Ureter (tissue), 1 donor: ENCODE results near the gene CEACAM19. TPM values are rescaled to one million over a fixed set of nuclear protein-coding genes. Genes with fewer than 3 reads are reported as not detected.
"Not testable (repeated sequence)": the region's sequence is repeated elsewhere in the genome, so short reads cannot be mapped to it uniquely, and the experiment has no call there.

Experiments used
- DNase-seq: peaks from one replicate; pipeline ENCODE4 v3.0.0-alpha.2; 2020; ENCODE audit warnings: low spot score
- total RNA-seq: library from RNA; stranded (reverse); gene quantifications from one replicate; pipeline ENCODE4 v1.2.4, GENCODE V29; 2023
- donor health status: DM: yes; HTN: yes; CAD: no.

Gene CEACAM19
- total RNA-seq, 1 donor from 2014 or later: 4.5 TPM

DNA sequence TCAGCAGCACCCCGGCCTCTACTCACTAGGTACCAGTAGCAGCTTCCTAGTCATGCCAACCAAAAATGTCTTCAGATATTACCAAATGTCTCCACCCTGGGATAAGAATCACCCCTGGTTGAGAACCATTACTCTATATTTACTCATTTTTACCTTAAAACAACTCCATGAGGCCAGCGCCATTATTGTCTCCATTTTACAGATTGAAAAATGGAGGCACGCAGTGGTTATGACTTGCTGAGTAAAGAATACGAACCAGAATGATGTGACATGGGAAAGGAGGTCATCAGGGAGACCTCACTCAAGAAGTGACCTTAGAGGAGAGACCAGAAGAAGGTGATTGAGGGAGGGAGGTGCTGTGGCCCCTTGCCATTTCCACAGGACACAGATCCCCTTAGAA is 2.2 kb downstream of the CEACAM19 start:
- DNase-seq: no peak

DNA sequence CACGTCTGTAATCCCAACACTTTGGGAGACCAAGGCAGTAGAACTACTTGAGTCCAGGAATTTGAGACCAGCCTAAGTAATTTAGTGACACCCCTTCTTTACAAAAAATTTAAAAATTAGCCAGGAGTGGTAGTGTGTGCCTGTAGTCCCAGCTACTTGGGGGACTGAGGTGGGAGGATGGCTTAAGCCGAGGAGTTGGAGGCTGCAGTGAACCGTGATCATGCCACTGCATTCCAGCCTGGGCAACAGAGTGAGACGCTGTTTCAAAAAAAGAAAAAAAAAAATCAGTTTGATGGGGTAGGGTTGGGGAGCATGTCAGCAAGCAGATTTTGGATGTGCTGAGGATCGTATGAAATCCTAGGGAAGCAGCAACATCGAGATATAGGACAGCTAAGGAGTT is 4.2 kb downstream of the CEACAM19 start:
- no peak for DNase-seq

DNA sequence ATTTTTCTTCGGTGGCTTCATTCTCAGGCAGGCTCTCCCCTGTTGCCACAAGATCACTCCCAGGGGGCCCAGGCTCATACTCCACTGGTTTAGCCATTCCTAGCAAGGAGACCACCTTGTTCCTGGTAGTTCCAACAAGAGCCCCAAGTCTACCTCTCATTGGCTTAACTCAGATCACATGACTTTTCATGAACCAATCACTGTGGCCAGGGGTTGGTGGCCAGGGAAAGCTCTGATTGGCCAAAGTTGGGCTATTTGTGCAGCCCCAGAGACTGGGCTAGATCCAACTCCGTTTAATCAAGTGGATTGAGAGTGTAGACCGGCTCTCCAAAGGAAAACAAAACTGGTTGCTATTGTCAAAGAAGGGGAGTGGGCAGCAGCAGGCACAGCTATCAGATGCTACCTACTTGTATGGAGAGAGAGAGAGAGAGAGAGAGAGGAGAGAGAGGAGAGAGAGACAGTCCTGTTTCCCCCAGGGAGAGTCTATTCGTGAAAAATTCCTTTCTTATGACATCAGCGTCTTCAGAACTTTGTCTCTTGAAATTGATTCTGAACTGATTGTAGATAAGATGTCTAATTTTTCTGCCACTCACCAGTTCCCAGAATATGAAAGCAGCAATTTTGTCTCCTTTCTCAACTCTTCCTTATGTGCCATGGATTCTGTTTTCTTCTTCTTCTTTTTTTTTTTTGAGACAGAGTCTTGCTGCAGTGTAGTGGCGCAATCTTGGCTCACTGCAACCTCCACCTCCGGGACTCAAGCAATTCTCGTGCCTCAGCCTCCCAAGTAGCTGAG is 5.9 kb downstream of the CEACAM19 start:
- no peak for DNase-seq

DNA sequence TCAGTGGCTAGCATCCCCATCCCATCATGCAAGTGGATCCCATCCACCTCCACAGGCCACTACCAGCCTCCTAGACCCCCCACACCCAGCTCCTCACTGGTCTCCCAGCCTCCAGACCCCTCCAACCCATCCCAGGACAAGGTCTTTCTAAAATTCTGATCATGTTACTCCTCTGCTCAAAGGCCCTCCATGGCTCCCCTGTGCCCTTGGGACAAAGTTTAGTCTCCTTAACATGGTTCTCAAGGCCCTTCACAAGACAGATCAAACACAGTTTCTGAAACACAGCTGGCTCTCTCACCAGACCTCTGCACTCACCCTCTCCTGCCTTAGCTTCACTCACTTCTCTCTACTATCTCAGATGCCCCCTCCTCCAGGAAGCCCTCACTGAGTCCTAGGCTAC is 9.3 kb downstream of the CEACAM19 start:
- no peak for DNase-seq

DNA sequence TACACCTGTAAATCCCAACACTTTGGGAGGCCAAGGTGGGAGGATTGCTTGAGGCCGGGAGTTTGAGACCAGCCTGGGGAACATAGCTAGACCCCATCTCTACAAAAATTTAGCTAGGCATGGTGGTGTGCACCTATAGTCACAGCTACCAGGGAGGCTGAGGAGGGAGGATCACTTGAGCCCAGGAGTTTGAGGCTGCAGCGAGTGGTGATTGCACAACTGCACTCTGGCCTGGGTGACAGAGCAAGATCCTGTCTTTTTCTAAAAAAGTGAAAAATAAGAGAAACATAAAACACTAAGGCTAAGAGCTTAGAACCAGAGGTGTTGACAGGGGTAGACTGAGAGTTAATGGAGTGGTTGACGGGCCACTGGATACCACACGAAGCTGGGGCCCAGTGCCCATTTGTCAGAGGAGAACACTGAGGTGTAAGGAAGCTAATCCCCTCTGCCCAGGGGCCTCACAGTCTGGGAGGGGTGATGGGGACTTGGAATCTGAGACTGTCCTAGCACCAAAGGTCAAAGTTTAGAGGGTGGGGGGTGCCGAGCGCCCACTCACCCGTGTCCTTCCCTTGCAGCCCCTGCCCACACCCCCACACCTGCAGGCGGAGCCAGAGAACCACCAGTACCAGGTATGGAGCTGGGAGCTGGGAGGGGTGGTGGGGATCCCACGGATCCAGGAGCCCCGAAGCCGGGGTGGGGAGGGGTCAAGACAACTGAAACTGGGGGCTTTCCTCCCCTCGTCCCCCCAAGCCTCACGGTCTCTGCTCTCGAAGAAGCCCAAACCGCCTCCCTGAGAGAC is 10.9 kb downstream of the CEACAM19 start:
- no peak for DNase-seq

DNA sequence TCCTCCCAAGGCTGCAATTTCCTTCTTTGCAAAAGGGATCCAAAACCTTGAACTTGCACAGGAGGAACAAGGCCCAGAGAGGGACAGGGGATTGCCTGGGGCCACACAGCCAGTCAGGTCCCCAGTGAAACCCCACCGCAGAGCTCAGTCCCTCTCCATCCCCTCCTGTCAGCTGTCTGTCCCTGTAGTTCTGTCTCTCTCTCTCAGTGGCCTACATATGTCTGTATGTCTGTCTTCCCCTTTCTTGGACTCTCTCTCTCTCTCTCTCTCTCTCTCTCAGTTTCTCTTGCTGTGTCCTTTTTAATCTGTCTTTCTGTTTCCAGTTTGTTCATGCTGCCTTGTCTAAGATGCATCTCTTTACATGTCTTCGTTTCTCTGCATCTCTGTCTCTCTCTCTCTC is 11.5 kb downstream of the CEACAM19 start:
- DNase-seq: no peak

DNA sequence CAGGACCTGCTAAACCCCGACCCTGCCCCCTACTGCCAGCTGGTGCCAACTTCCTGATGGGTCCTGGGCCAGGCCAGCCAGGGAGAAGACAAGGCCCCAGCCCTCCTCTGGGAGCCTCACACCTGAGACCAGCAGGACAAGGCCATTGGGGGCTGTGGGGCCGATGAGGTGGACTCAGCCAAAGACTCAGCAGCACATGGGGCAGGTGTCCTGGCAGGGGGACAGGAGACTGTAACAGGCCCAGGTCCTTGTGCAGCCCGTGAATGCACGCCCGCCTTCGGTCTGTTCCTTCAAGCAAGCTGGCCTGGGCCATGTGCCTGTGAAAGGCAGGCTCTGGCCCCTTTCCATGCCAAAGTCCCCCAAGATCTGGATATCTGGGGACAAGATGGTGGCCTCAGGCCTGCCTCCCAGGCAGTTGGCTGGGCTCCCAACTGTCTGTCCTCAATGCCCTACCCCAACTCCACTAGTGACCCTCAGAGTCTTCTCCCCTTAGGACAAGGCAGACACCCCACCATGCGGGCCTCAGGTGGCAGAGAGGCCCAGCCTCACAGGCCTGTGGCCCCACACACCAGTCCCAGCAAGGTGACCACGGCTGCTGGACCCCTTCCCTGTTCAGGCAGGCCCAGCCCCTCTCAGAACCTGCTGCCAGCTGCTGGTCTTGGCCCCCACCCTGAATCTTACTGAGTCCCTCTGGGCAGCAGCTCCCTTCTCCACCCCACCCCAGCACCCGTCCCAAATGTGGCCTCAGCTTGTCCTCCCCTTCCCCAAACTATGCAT is 12.3 kb downstream of the CEACAM19 start:
- no peak for DNase-seq

DNA sequence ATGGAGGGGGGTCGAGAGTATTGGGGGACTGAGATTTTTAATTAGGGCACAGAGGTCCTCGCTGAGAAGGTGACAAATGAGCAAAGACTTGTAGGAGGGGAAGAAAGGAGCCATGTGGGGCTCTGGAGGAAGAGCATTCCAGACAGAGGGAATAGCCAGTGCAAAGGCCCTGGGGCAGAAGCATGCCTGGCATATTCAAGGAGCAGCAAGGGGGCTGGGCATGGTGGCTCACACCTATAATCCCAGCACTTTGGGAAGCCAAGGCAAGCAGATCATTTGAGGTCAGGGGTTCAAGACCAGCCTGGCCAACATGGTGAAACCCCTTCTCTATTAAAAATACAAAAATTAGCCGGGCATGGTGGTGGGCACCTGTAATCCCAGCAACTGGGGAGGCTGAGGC is 13.1 kb downstream of the CEACAM19 start:
- DNase-seq: not testable (repeated sequence)

DNA sequence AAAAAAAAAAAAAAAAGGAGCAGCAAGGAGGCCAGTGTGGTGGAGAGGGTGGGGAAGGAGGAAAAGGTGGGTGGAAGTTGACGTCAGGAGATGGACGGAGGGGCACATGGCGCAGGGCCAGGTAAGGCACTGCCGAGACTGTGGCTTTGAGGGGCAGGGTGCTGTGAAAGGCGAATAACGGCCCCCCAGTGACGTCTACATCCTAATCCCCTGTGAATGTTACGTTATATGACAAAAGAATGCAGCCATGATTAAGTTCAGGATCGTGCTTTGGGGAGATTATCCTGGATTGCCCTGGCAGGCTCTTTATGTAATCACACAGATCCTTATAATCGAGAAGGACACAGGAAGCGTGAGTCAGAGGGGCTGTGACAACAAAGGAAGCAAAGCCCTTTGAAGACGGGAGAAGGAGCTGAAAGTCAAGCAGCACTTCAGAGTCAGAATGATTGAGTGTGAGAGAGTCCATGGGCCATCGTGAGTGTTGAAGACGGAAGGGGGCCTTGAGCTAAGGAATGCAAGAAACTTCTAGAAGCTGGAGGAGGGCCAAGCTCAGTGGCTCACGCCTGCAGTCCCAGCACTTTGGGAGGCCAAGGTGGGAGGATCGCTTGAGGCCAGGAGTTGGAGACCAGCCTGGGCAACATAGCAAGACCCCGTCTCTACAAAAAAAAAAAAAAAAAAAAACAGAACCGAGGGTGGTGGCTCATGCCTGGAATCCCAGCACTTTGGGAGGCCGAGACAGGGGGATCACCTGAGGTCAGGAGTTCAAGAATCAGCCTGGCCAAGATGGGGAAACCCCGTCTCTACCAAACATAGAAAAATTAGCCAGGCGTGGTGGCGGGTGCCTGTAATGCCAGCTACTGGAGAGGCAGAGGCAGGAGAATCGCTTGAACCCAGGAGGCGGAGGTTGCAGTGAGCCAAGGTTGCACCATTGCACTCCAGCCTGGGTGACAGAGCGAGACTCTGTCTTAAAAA is 13.9 kb downstream of the CEACAM19 start:
- DNase-seq: no peak

DNA sequence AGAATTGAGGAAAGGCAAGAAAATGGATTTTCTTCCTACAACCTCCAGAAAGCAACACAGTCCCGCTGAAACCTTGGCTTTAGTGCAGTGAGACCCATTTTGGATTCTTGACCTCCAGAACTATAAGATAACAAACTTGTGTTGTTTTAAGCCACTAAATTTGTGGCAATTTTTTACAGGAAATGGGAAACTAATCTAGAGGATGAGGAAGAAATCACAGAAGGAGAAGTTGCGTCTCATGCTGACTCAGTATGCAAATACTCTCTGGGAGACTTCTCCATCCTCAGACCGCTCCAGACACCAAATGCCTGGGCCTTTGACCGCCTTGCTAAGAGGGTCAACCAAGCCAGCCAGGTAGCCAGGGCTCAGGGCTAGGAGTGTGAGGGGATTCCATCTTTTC is 14.6 kb downstream of the CEACAM19 start:
- DNase-seq: no peak

DNA sequence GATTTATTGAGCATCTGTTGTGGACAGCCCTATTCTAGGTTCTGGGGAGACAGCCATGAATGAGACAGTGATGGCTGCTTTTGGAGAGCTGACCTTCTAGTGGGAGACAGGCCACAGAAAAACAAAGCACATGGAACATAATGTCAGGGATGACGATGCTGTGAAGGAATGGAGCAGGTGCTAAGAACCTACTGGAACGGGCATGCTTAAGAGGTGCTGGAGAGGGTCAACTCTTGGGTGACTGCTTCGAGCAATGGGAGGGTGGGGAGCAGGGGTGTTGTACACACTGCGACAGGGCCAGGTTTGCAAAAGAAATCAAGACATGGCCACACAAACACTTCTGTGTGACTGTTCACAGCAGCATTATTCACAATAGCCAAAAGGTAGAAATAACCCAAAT is 15.6 kb downstream of the CEACAM19 start:
- no peak for DNase-seq

DNA sequence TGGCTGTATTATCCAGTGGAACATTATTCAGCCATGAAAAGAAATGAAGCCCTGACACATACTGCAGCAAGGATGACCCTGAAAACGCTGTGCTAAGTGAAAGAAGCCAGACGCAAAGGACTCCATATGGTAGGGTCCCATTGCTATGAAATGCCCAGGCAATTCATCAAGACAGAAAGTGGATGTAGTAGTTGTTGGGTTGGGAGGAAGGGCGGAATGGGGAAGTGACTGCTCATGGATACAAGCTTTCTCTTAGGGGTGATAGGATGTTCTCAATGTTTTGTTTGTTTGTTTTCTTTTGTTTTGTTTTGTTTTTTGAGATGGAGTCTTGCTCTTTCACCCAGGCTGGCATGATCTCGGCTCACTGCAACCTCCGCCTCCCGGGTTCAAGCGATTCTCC is 16.6 kb downstream of the CEACAM19 start:
- DNase-seq: no peak

DNA sequence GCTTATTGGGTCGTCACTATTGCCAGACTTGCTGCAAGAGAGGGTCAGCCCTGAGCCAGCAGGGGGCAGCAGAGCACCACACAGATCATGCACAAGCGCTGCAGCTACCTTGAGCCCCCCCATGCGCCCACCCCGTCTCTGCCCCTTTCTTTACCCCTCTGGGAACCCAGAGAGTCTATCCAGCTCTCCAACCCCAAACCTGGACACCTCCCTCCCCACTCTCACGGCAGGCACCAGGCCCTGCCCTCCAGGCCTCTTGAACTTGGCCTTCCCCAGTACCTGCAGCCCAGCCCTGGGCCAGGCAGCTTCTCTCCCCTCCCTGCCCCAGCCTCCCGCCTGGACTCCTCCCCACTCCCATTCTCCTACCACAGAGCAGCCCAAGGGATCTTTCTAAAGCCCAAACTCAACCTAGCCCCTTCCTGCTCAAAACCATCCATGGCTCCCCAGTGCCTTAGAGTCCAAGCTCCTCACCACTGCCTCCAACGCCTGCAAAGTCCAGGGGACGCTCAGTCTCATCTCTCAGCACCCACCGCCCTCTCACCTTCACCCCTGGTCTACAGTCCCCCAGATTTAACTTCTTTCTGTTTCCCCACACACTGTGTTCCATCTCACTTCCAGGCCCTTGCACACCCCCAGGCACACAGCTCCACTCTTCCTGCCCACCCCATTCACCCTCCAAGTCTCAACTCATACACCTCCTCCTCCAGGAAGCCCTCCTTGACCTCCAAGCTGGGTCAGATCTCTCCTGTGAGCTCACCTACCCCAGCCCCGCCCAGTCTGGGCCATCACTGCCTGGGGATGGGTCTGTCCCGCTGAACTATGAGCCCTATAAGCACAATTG is 18.2 kb downstream of the CEACAM19 start:
- DNase-seq: peak; percentile 67

DNA sequence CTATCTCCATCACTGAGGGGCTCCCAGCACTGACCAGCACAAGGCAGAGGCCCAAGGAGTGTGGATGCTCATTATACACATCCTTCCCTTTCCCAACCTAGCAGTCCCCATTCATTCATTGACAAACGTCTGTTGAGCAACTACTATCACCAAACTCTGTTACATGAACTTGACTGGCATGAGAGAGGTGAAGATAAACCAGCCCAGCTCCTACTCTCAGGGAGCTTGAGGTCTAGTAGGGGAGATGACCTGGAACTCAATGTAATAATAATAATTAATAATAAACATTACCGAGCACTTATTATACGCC is 18.8 kb downstream of the CEACAM19 start:
- no peak for DNase-seq

DNA sequence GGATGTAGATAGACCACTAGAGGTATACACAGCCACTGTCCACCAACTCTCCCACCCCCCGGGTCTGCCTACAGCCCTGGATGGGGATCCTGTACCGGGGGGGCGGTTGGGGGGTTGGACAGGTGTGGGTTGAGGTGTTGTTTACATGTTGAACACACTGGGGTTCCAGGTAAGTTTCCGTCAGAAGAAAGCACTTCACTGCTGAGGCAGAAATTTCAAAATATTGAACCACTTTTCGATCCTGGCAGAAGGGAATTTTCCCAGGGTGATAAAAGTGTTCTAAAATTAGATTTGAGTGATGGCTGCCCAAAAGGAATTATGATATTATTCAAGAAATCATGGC is 21.1 kb downstream of the CEACAM19 start:
- no peak for DNase-seq

DNA sequence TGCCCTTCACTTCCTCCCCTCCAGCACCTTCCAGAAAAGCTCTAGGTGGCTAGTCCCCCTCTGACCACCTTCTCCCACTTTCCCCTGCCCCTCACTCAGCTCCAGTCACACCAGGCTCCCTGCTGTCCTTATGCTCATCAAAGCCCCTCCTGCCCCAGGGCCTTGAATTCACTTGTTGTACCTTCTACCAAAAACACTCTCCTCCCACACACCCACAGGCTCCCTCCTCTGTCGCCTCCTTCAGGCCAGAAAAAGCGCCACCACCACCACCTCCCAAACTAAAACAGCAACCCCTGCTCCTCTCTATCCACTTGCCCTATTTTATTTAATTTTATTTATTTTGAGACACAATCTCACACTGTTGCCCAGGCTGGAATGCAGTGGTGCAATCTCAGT is 22.9 kb downstream of the CEACAM19 start:
- DNase-seq: no peak

DNA sequence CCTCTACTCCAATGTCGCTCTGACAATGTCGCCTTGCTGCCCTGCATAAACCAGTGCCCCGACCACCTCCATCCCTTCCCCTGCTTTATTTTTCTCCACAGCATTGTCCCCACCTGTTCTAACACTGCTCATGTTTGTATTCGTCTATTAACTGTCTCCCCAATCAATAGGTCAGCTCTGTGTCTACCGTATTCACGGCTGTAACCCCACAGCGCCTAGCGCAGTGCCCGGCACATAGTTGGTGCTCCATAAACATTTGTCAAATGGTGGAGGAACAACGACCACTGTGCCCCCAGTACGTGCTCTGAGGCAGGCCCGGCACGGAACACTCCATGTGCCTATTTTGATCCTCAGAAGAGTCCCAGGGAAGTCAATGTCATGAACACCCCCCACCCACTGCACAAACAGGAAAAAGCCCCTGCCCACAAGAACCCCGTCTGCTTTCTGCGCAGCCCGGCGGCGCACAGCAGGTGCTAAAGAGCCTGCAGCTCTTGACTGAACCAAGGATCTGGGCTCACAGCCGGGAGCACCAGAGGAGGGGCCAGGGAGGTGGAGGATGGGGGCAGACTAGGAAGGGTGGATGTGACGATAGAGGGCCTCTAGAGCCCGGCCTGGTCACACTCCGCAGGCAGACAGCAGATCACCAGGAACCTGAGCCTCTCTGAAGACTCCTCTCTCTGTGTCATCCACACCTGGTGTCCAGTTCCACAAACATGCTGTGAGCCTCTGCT is 25.8 kb downstream of the CEACAM19 start:
- no peak for DNase-seq

DNA sequence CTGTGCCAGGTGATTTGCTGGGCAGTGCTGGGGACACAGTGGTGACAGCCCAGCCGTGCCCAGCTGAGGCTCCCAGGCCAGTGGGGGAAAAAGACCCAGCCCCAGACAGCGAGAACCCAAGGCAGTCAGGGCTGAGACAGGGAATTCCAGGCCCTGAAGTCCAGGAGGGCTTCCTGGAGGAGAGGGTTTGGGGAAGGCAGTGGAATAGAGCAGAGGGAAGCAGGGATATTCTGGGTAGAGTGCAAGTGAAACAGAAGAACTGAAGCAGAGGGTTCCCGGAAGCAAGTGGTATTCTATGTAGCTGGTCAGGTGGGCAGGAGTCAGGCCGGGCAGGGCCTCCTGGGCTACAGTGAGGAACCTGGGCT is 26.4 kb downstream of the CEACAM19 start:
- no peak for DNase-seq

DNA sequence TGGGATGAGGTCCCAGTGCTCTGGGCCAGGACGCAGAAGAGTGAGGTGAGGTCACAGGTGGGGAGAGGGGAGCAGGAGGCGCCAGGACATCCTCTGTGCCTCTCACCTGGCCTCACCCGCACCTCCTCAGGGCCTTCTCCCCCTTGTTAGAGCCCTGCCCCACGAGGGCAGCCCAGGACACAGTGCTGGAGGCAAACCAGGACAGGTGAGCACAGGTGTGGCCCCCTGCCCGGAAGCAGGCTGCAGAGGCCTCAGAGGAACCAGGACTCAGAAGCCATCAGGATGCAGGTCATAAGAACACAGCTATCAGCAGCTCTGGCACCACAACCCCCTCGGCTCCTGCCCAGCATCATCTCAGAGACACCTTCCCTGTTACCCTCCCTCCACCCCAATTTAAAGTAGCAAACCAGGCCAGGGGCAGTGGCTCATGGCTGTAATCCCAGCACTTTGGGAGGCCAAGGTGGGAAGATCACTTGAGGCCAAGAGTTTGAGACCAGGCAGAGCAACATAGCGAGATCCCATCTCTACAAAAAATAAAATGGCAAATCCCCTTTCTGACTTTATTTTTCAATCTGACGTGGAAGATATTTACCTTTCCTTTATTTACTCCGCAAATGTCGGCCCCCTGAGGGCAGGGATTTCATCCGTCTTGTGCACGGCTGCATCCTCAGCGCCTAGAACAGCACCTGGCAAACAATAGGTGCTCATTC is 27.4 kb downstream of the CEACAM19 start, which contains the start of gene CEACAM16:
Gene CEACAM16 (plus strand): TSS at position 660 of the 710 bp plus-strand sequence. CDS start 2,306 bp downstream, outside the sequence.
- DNase-seq: no peak
